A673 (cell line): ENCODE measurements around the gene ZDHHC7. TPM values are rescaled to one million over a fixed set of nuclear protein-coding genes. Genes with fewer than 3 reads are reported as not detected.

Experiments used
- BruUV-seq: library from RNA; stranded (reverse); fragments of 400-500 nt; replicated peaks from 2 replicates; lab custom pipeline; 2021; lab: Mats Ljungman, UMichigan
- CTCF ChIA-PET: fragments of 300-600 bp; sonication (Branson Sonifier 250); formaldehyde crosslinking; loops from one replicate; lab custom pipeline; 2022; ENCODE audit warnings: antibody characterized with exemption; lab: Charles Lee
- POLR2A ChIA-PET: fragments of 300-600 bp; sonication (Branson Sonifier 250); formaldehyde crosslinking; loops from one replicate; lab custom pipeline; 2022; ENCODE audit warnings: antibody characterized with exemption; ENCODE audit not compliant: low non-redundant PET; lab: Charles Lee
- DNase-seq: peaks from one replicate; pipeline ENCODE4 v3.0.0-alpha.2; 2015; ENCODE audit warnings: low spot score
- H3K27ac ChIP-seq: fragments of 200-600 bp; sonication (generic); 2 replicates; pipeline ENCODE4 v1.5.1; 2016; ENCODE audit warnings: mixed run types, low read depth, mild to moderate bottlenecking, mixed read lengths, antibody characterized with exemption, low read length; ENCODE audit not compliant: poor library complexity, severe bottlenecking
- H3K27me3 ChIP-seq: fragments of 200-600 bp; sonication (generic); replicated peaks from 2 replicates; pipeline ENCODE4 v1.6.1; 2017; ENCODE audit warnings: mixed run types, low read depth, mild to moderate bottlenecking, mixed read lengths, antibody characterized with exemption, low read length; ENCODE audit not compliant: insufficient read depth, poor library complexity
- H3K36me3 ChIP-seq: fragments of 200-600 bp; sonication (generic); 2 replicates; pipeline ENCODE4 v1.6.1; 2016; ENCODE audit warnings: mixed run types, mild to moderate bottlenecking, mixed read lengths, antibody characterized with exemption, low read length; ENCODE audit not compliant: insufficient read depth, poor library complexity, severe bottlenecking
- H3K4me1 ChIP-seq: fragments of 200-600 bp; sonication (generic); 2 replicates; pipeline ENCODE4 v1.6.1; 2017; ENCODE audit warnings: mixed run types, mild to moderate bottlenecking, mixed read lengths, antibody characterized with exemption, low read length; ENCODE audit not compliant: insufficient read depth, poor library complexity, severe bottlenecking
- H3K4me3 ChIP-seq: fragments of 200-600 bp; sonication (generic); 2 replicates; pipeline ENCODE4 v1.5.1; 2016; ENCODE audit warnings: low read depth, mixed run types, mild to moderate bottlenecking, mixed read lengths, low read length; ENCODE audit not compliant: poor library complexity, severe bottlenecking
- H3K9me3 ChIP-seq: fragments of 200-600 bp; sonication (generic); 2 replicates; pipeline ENCODE4 v1.6.1; 2016; ENCODE audit warnings: mixed run types, low read depth, mild to moderate bottlenecking, mixed read lengths, antibody characterized with exemption, low read length; ENCODE audit not compliant: poor library complexity, severe bottlenecking
- EZH2 ChIP-seq: fragments of 200-600 bp; sonication (generic); IDR thresholded peaks from 2 replicates; pipeline ENCODE4 v1.6.1; 2017; ENCODE audit warnings: borderline replicate concordance, low read depth, mild to moderate bottlenecking, mixed read lengths, antibody characterized with exemption, low read length; ENCODE audit not compliant: poor library complexity, severe bottlenecking
- intact Hi-C: fragments of 100-400 bp; cut with micrococcal nuclease; formaldehyde crosslinking; loops from one replicate; pipeline ENCODE4 v1.10.0; 2022; ENCODE audit not compliant: unreplicated experiment
- total RNA-seq: library from RNA; stranded (reverse); gene quantifications from 2 replicates; pipeline ENCODE4 v1.2.3, GENCODE V29; 2021
- TF ChIP-seq, protein P1 (sequence below): fragments of 300-800, 200-600 bp; sonication (generic); conservative IDR thresholded peaks from 2 replicates; pipeline ENCODE4 v1.5.1; 2017; ENCODE audit warnings: low read depth, mild to moderate bottlenecking, antibody characterized with exemption, low read length, moderate library complexity, mixed read lengths

ZDHHC7 gene
- total RNA-seq, 1 experiment from 2014 or later, result 43.5 TPM

DNA sequence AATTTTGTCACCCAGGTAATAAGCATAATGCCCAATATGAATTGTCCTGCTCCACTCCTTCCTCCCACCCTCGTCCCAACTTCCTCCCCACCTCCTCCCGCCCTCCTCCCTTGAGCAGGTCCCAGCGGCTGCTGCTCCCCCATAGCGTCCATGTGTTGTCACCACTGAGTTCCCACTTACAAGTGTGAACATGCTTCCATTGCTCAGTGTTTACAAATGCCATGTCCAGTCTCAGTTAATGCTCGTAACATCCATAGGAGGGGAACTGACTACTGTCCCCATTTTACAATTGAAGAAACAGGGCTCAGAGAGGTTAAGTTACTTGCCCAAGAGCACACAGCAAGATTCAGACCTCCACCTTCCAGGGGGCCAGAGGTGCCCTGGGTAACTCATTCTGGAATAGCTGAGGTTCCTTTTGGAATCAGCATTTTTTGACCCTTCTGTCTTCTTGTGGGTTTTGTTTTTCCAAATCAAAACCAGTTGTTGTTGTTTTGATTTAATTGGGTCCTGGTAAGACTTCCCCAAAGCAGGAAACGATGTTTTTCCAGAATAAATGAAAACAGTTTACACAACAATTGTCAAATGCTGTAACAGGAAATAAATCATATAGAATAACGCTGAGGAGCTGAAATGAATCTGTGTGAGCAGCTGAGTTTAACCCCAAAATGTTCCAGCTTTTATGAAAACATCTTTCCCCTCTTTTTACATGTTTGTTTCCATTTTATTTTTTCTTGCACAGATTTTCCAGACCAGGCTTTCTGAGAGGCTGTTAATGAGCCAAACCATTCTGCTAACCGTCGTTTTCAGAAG lies 73.9 kb downstream of the ZDHHC7 start:
- H3K4me3 ChIP-seq, result no peak overlapping the region
- H3K27me3 ChIP-seq, result no peaks in the 10 kb centered on the region
- no peak overlapping the region for H3K27ac ChIP-seq
- CTCF ChIA-PET, result no interaction called here
- intact Hi-C loops, result no loop called here
- no peaks in the 10 kb centered on the region for H3K4me1 ChIP-seq
- DNase-seq, result no peak
- H3K9me3 ChIP-seq, result no peaks in the 10 kb centered on the region
- no TSS peak for BruUV-seq
- no peaks in the 10 kb centered on the region for H3K36me3 ChIP-seq
- POLR2A ChIA-PET, result no interaction called here
- TF ChIP-seq, protein P1, sequence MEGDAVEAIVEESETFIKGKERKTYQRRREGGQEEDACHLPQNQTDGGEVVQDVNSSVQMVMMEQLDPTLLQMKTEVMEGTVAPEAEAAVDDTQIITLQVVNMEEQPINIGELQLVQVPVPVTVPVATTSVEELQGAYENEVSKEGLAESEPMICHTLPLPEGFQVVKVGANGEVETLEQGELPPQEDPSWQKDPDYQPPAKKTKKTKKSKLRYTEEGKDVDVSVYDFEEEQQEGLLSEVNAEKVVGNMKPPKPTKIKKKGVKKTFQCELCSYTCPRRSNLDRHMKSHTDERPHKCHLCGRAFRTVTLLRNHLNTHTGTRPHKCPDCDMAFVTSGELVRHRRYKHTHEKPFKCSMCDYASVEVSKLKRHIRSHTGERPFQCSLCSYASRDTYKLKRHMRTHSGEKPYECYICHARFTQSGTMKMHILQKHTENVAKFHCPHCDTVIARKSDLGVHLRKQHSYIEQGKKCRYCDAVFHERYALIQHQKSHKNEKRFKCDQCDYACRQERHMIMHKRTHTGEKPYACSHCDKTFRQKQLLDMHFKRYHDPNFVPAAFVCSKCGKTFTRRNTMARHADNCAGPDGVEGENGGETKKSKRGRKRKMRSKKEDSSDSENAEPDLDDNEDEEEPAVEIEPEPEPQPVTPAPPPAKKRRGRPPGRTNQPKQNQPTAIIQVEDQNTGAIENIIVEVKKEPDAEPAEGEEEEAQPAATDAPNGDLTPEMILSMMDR, result no peak
- TF ChIP-seq EZH2, result no peak

DNA sequence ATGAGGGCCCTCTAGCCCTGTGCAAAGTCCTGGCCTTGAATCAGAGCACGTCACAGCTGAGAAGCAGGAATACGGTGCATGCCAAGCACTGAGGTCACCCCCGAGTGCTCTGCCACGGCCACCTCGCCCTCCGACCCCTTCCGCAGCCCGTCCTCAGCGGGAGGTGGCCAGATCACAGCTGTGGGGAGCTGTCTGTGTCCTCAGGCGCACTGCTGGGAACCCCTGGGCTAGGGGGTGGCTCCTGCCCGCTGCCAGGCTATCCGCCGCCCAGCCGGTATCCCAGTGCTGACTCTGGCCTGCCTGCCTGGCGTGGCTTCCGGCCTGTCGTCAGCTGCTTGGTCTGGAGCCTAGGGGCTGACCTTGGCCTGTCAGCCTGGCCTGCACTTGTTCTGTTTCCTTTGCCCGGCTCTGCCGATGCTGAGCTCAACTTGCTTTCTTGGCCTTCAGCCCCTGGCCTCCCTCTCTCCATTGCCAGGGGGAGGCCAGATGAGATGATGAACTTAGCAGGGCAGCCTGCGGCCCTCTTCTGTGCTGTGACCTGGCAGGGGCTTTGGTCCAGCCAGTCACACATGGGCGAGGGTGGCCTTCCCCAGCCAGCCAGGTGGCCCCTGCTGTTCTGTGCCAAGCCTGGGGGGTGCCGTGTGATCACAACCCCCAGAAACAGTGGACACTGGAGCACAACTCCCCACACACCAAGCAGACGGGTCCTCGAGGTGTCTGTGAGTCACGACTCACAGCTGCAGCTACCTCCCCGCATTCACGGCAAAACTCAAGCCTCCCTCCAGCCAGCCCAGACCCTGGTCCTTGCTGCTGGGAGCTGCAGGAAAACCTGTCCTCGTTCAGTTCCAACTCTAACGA lies 77.3 kb downstream of the ZDHHC7 start:
- Histone ChIP-seq H3K27me3 (no peaks in the 10 kb centered on the region), H3K9me3 (no peaks in the 10 kb centered on the region), H3K36me3 (no peaks in the 10 kb centered on the region), H3K27ac (no peak overlapping the region), H3K4me1 (no peaks in the 10 kb centered on the region), H3K4me3 (no peak overlapping the region)
- BruUV-seq, result no TSS peak
- no peak for TF ChIP-seq EZH2
- TF ChIP-seq, protein P1, result no peak
- no peak for DNase-seq
- intact Hi-C loops, result no loop called here
- ChIA-PET CTCF (no interaction called here), POLR2A (no interaction called here)

DNA sequence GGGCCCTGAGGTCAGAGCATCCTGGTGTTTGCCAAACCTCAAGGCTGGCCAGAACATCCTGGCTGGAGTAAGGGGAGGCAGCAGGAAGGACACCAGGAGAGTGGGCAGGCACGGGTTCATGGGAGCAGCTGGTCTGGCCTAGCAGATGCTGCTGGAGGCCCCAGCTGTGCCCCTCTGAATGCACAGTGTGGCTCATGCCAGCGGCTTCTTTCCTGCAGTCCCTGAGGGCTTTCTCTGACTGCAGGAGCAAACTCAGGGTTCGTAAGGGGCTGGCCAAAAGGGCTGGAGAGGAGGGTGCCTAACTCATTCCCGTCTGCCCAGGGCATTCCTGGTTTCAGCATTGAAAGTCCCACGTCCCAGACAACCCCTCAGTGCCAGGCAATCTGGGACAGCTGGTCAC lies 78.7 kb downstream of the ZDHHC7 start:
- no peaks in the 10 kb centered on the region for H3K4me1 ChIP-seq
- BruUV-seq, result no TSS peak

More for the DNA sequence above, 78.7 kb downstream of the ZDHHC7 start:
- intact Hi-C loops, result no loop called here
- Histone ChIP-seq H3K27me3 (no peaks in the 10 kb centered on the region), H3K27ac (no peak overlapping the region), H3K36me3 (no peaks in the 10 kb centered on the region), H3K9me3 (no peaks in the 10 kb centered on the region), H3K4me3 (no peak overlapping the region)
- POLR2A ChIA-PET, result no interaction called here
- no peak for DNase-seq
- TF ChIP-seq, protein P1, result no peak
- no peak for TF ChIP-seq EZH2
- CTCF ChIA-PET, result no interaction called here
